ENCODE measurements around the gene MIER1. TPM values are rescaled to one million over a fixed set of nuclear protein-coding genes. Genes with fewer than 3 reads are reported as not detected.
"Not testable (repeated sequence)": the region's sequence is repeated elsewhere in the genome, so short reads cannot be mapped to it uniquely, and the experiment has no call there.

Gene MIER1
- 10 to 100 TPM; 61.7 to 62.0 TPM for total RNA-seq

GRCh38 chr1:66924756-66925557 is at the start of gene MIER1, which contains the start of gene DNAI4:
TSS of gene MIER1 (plus strand) at chr1:66924990. CDS start at chr1:66925029, 39 bp downstream.
TSS of gene DNAI4 (minus strand) at chr1:66924856. CDS start at chr1:66924831, 25 bp downstream.
- ChIA-PET CTCF (interaction anchor here (0.8 to 2.2 kb wide), 9 partner anchors 9 to 582 kb away, joined by 3 to 16 read pairs (median 4); partner anchors contain the start of gene SLC35D1), POLR2A (interaction anchor here (0.6 to 3.2 kb wide), 22 partner anchors 9 to 760 kb away, joined by 3 to 23 read pairs (median 4); partner anchors contain the start of genes GADD45A, SERBP1 and SLC35D1)
- peaks cover 49% of the 10 kb centered on the region for H3K4me1 Mint-ChIP-seq
- H3K27ac Mint-ChIP-seq = peak within 1 kb of the TSS; percentile 89
- no peaks in the 10 kb centered on the region for H3K27me3 Mint-ChIP-seq
- H3K4me3 Mint-ChIP-seq = peak within 1 kb of the TSS; percentile 91
- H3K36me3 Mint-ChIP-seq (ENCODE audit: low read depth) = peaks cover 17% of the 10 kb centered on the region
- no peaks in the 10 kb centered on the region for H3K9me3 Mint-ChIP-seq
- peak; percentile 99 for DNase-seq

GRCh38 chr1:66876664-66877063 is 48.1 kb upstream of the MIER1 start:
- Mint-ChIP-seq H3K4me1 (no peaks in the 10 kb centered on the region), H3K9me3 (peaks cover 1% of the 10 kb centered on the region), H3K4me3 (no peak overlapping the region), H3K36me3 (ENCODE audit: low read depth) (no peaks in the 10 kb centered on the region), H3K27me3 (no peaks in the 10 kb centered on the region), H3K27ac (no peak overlapping the region)
- no peak for DNase-seq
- CTCF ChIA-PET = no interaction called here
- POLR2A ChIA-PET = no interaction called here

GRCh38 chr1:66889030-66889429 is 35.8 kb upstream of the MIER1 start:
- Mint-ChIP-seq H3K36me3 (ENCODE audit: low read depth) (no peaks in the 10 kb centered on the region), H3K27me3 (no peaks in the 10 kb centered on the region), H3K9me3 (no peaks in the 10 kb centered on the region), H3K27ac (no peak overlapping the region), H3K4me3 (no peak overlapping the region), H3K4me1 (no peaks in the 10 kb centered on the region)
- CTCF ChIA-PET = no interaction called here
- POLR2A ChIA-PET = no interaction called here
- no peak for DNase-seq

GRCh38 chr1:66890621-66891020 is 34.2 kb upstream of the MIER1 start:
- H3K9me3 Mint-ChIP-seq = no peaks in the 10 kb centered on the region
- H3K27ac Mint-ChIP-seq = no peak overlapping the region
- ChIA-PET POLR2A (no interaction called here), CTCF (no interaction called here)
- H3K36me3 Mint-ChIP-seq (ENCODE audit: low read depth) = no peaks in the 10 kb centered on the region
- no peaks in the 10 kb centered on the region for H3K4me1 Mint-ChIP-seq
- H3K27me3 Mint-ChIP-seq = no peaks in the 10 kb centered on the region
- no peak overlapping the region for H3K4me3 Mint-ChIP-seq
- no peak for DNase-seq

GRCh38 chr1:66893712-66894111 is 31.1 kb upstream of the MIER1 start:
- Mint-ChIP-seq H3K27me3 (no peaks in the 10 kb centered on the region), H3K4me1 (no peaks in the 10 kb centered on the region), H3K4me3 (no peak overlapping the region), H3K36me3 (ENCODE audit: low read depth) (no peaks in the 10 kb centered on the region), H3K27ac (no peak overlapping the region), H3K9me3 (no peaks in the 10 kb centered on the region)
- POLR2A ChIA-PET = no interaction called here
- CTCF ChIA-PET = no interaction called here
- no peak for DNase-seq

- H3K4me3 Mint-ChIP-seq, H3K27me3 Mint-ChIP-seq, CTCF ChIA-PET, H3K27ac Mint-ChIP-seq, H3K4me1 Mint-ChIP-seq, DNase-seq, H3K9me3 Mint-ChIP-seq: not testable (repeated sequence)
- POLR2A ChIA-PET = interaction anchor here (1.4 kb wide), 1 partner anchor 9 kb away, joined by 5 read pairs; the partner anchor contains the start of genes DNAI4 and MIER1
- H3K36me3 Mint-ChIP-seq (ENCODE audit: low read depth) = peaks cover 14% of the 10 kb centered on the region
These were observed 9.6 kb upstream of the MIER1 start for GRCh38 chr1:66915203-66915602.

GRCh38 chr1:66916320-66916719 is 8.5 kb upstream of the MIER1 start:
- DNase-seq = no peak
- POLR2A ChIA-PET = no interaction called here
- peaks cover 14% of the 10 kb centered on the region for H3K36me3 Mint-ChIP-seq (ENCODE audit: low read depth)
- no peak overlapping the region for H3K4me3 Mint-ChIP-seq
- CTCF ChIA-PET = no interaction called here
- H3K4me1 Mint-ChIP-seq = no peaks in the 10 kb centered on the region
- no peak overlapping the region for H3K27ac Mint-ChIP-seq
- H3K27me3 Mint-ChIP-seq = no peaks in the 10 kb centered on the region
- peaks cover 7% of the 10 kb centered on the region for H3K9me3 Mint-ChIP-seq

- peaks cover 14% of the 10 kb centered on the region for H3K36me3 Mint-ChIP-seq (ENCODE audit: low read depth)
- ChIA-PET CTCF (no interaction called here), POLR2A (no interaction called here)
- H3K4me3 Mint-ChIP-seq = no peak overlapping the region
- H3K27me3 Mint-ChIP-seq = no peaks in the 10 kb centered on the region
- H3K27ac Mint-ChIP-seq = no peak overlapping the region
- H3K9me3 Mint-ChIP-seq = peaks cover 7% of the 10 kb centered on the region
- DNase-seq = no peak
- H3K4me1 Mint-ChIP-seq = peaks cover 2% of the 10 kb centered on the region
These were observed 7.3 kb upstream of the MIER1 start for GRCh38 chr1:66917476-66917875.

- Mint-ChIP-seq H3K9me3 (peaks cover 7% of the 10 kb centered on the region), H3K4me3 (no peak overlapping the region), H3K36me3 (ENCODE audit: low read depth) (peaks cover 14% of the 10 kb centered on the region), H3K27ac (no peak overlapping the region), H3K27me3 (no peaks in the 10 kb centered on the region), H3K4me1 (peaks cover 13% of the 10 kb centered on the region)
- no peak for DNase-seq
- POLR2A ChIA-PET = no interaction called here
- CTCF ChIA-PET = no interaction called here
These were observed 5.7 kb upstream of the MIER1 start for GRCh38 chr1:66919063-66919462.

- ChIA-PET POLR2A (no interaction called here), CTCF (no interaction called here)
- Mint-ChIP-seq H3K4me1 (peaks cover 13% of the 10 kb centered on the region), H3K9me3 (peaks cover 7% of the 10 kb centered on the region), H3K27me3 (no peaks in the 10 kb centered on the region), H3K27ac (no peak overlapping the region), H3K4me3 (no peak overlapping the region), H3K36me3 (ENCODE audit: low read depth) (peaks cover 14% of the 10 kb centered on the region)
- no peak for DNase-seq
These were observed 5.0 kb upstream of the MIER1 start for GRCh38 chr1:66919828-66920227.

GRCh38 chr1:66920543-66920942 is 4.2 kb upstream of the MIER1 start:
- ChIA-PET POLR2A (no interaction called here), CTCF (no interaction called here)
- Mint-ChIP-seq H3K9me3 (peaks cover 7% of the 10 kb centered on the region), H3K27me3 (no peaks in the 10 kb centered on the region), H3K4me3 (no peak overlapping the region), H3K4me1 (peaks cover 13% of the 10 kb centered on the region), H3K27ac (no peak overlapping the region), H3K36me3 (ENCODE audit: low read depth) (peaks cover 14% of the 10 kb centered on the region)
- DNase-seq = no peak

- POLR2A ChIA-PET = interaction anchor here (0.9 to 3.2 kb wide), 13 partner anchors 9 to 760 kb away, joined by 3 to 23 read pairs (median 6); partner anchors contain the start of genes GADD45A, SERBP1 and SLC35D1
- Mint-ChIP-seq H3K27ac (peak overlapping the region; percentile 89), H3K27me3 (no peaks in the 10 kb centered on the region), H3K4me3 (peak overlapping the region; percentile 91), H3K36me3 (ENCODE audit: low read depth) (peaks cover 18% of the 10 kb centered on the region), H3K4me1 (peaks cover 49% of the 10 kb centered on the region), H3K9me3 (no peaks in the 10 kb centered on the region)
- DNase-seq = no peak
- CTCF ChIA-PET = interaction anchor here (1.0 to 2.2 kb wide), 5 partner anchors 8 to 199 kb away, joined by 3 to 7 read pairs (median 4); partner anchors contain the start of gene SLC35D1
These were observed 744 bp downstream of the MIER1 start for GRCh38 chr1:66925558-66925910.

GRCh38 chr1:66925944-66926343 is 1.2 kb downstream of the MIER1 start:
- ChIA-PET POLR2A (interaction anchor here (0.9 to 3.2 kb wide), 7 partner anchors 8 to 759 kb away, joined by 3 to 20 read pairs (median 7); partner anchors contain the start of gene GADD45A), CTCF (interaction anchor here (2.2 kb wide), 1 partner anchor 12 kb away, joined by 6 read pairs; no protein-coding TSS in a partner anchor)
- H3K36me3 Mint-ChIP-seq (ENCODE audit: low read depth) = peaks cover 22% of the 10 kb centered on the region
- no peaks in the 10 kb centered on the region for H3K9me3 Mint-ChIP-seq
- peak overlapping the region; percentile 91 for H3K4me3 Mint-ChIP-seq
- H3K27me3 Mint-ChIP-seq = no peaks in the 10 kb centered on the region
- H3K27ac Mint-ChIP-seq = peak overlapping the region; percentile 89
- peaks cover 49% of the 10 kb centered on the region for H3K4me1 Mint-ChIP-seq
- no peak for DNase-seq
